ENCODE results near the gene SLU7. TPM values are rescaled to one million over a fixed set of nuclear protein-coding genes. Genes with fewer than 3 reads are reported as not detected.

Gene SLU7
- total RNA-seq, 2 experiments from 2014 or later: 99.9 to 106 TPM

GRCh38 chr5:160452036-160452435, 33.2 kb upstream of the SLU7 start:
- Histone ChIP-seq H3K27me3 (ENCODE audit: control insufficient read depth in 1 of 2, insufficient read depth in 2 of 2, low read length in 2 of 2) (no peaks in the 10 kb centered on the region), H3K9me3 (ENCODE audit: control insufficient read depth in 1 of 2, insufficient read depth in 1 of 2, low read length in 2 of 2) (no peaks in the 10 kb centered on the region), H3K4me3 (ENCODE audit: low read length) (no peak overlapping the region), H3K4me1 (ENCODE audit: insufficient read depth, low read length) (no peaks in the 10 kb centered on the region), H3K27ac (ENCODE audit: low read depth in 1 of 2, low read length in 2 of 2) (no peak overlapping the region), H3K36me3 (ENCODE audit: insufficient read depth, low read length) (no peaks in the 10 kb centered on the region)
- DNase-seq: no peak
- ChIA-PET POLR2A (no interaction called here), CTCF (interaction anchor here (1.0 kb wide), 1 partner anchor 13 kb away, joined by 3 read pairs; no protein-coding TSS in a partner anchor)
- Mint-ChIP-seq H3K36me3 (ENCODE audit: low read depth) (no peaks in the 10 kb centered on the region), H3K9me3 (peaks cover 2% of the 10 kb centered on the region), H3K4me1 (ENCODE audit: low read depth) (no peaks in the 10 kb centered on the region), H3K27ac (no peak overlapping the region), H3K4me3 (no peak overlapping the region), H3K27me3 (no peaks in the 10 kb centered on the region)
- TF ChIP-seq CTCF (IDR thresholded peaks at IDR 0.05): no peak
- ATAC-seq (ENCODE audit: poor library complexity): no peak
- intact Hi-C loops (cut with DNase I, micrococcal nuclease): no loop called here

GRCh38 chr5:160451281-160451680, 32.4 kb upstream of the SLU7 start:
- no peaks in the 10 kb centered on the region for H3K27me3 Mint-ChIP-seq
- ChIA-PET CTCF (no interaction called here), POLR2A (no interaction called here)
- intact Hi-C loops (cut with DNase I, micrococcal nuclease): no loop called here
- Histone ChIP-seq H3K27ac (ENCODE audit: low read depth in 1 of 2, low read length in 2 of 2) (no peak overlapping the region), H3K4me3 (ENCODE audit: low read length) (no peak overlapping the region), H3K36me3 (ENCODE audit: insufficient read depth, low read length) (no peaks in the 10 kb centered on the region), H3K4me1 (ENCODE audit: insufficient read depth, low read length) (no peaks in the 10 kb centered on the region), H3K27me3 (ENCODE audit: control insufficient read depth in 1 of 2, insufficient read depth in 2 of 2, low read length in 2 of 2) (no peaks in the 10 kb centered on the region), H3K9me3 (ENCODE audit: control insufficient read depth in 1 of 2, insufficient read depth in 1 of 2, low read length in 2 of 2) (no peaks in the 10 kb centered on the region)
- H3K27ac Mint-ChIP-seq: no peak overlapping the region
- no peaks in the 10 kb centered on the region for H3K36me3 Mint-ChIP-seq (ENCODE audit: low read depth)
- peaks cover 2% of the 10 kb centered on the region for H3K9me3 Mint-ChIP-seq
- no peak for DNase-seq
- H3K4me1 Mint-ChIP-seq (ENCODE audit: low read depth): no peaks in the 10 kb centered on the region
- no peak overlapping the region for H3K4me3 Mint-ChIP-seq
- TF ChIP-seq CTCF (IDR thresholded peaks at IDR 0.05): no peak
- no peak for ATAC-seq (ENCODE audit: poor library complexity)

GRCh38 chr5:160450164-160450932, 31.5 kb upstream of the SLU7 start:
- Histone ChIP-seq H3K4me3 (ENCODE audit: low read length) (no peak overlapping the region), H3K27me3 (ENCODE audit: control insufficient read depth in 1 of 2, insufficient read depth in 2 of 2, low read length in 2 of 2) (no peaks in the 10 kb centered on the region), H3K9me3 (ENCODE audit: control insufficient read depth in 1 of 2, insufficient read depth in 1 of 2, low read length in 2 of 2) (no peaks in the 10 kb centered on the region), H3K27ac (ENCODE audit: low read depth in 1 of 2, low read length in 2 of 2) (no peak overlapping the region), H3K36me3 (ENCODE audit: insufficient read depth, low read length) (no peaks in the 10 kb centered on the region), H3K4me1 (ENCODE audit: insufficient read depth, low read length) (no peaks in the 10 kb centered on the region)
- Mint-ChIP-seq H3K4me1 (ENCODE audit: low read depth) (no peaks in the 10 kb centered on the region), H3K36me3 (ENCODE audit: low read depth) (no peaks in the 10 kb centered on the region), H3K27me3 (no peaks in the 10 kb centered on the region), H3K9me3 (peaks cover 2% of the 10 kb centered on the region), H3K4me3 (no peak overlapping the region), H3K27ac (no peak overlapping the region)
- no peak for DNase-seq
- ATAC-seq (ENCODE audit: poor library complexity): no peak
- POLR2A ChIA-PET: no interaction called here
- TF ChIP-seq CTCF (IDR thresholded peaks at IDR 0.05): no peak
- CTCF ChIA-PET: no interaction called here
- intact Hi-C loops (cut with DNase I, micrococcal nuclease): no loop called here

Data from CD4-positive, alpha-beta T cell (primary cell).